T47D (cell line): ENCODE measurements around the gene SEC16B.

Source experiments
- DNase-seq, 2 experiments: peaks; one replicate each; pipeline versions ENCODE4 v3.0.0 to v3.0.0-alpha.2; 2011 to 2012; ENCODE audit warnings: low read depth in 1 of 2, low spot score in 1 of 2
- JUND ChIP-seq: IDR thresholded peaks from 2 replicates; pipeline ENCODE4 v1.6.1; 2012; ENCODE audit warnings: low read depth
- in situ Hi-C: cut with HindIII; loops from 2 replicates; pipeline ENCODE4 v1.10.0; 2016; ENCODE audit warnings: low sequenced_read_pairs, low pct_unique_long_range_greater_than_20kb

SEC16B gene

GRCh38 chr1:177975588-177976495, 6.0 kb upstream of the SEC16B start:
- no peak for DNase-seq
- in situ Hi-C loops, result no loop called here
- TF ChIP-seq JUND, result no peak

DNA sequence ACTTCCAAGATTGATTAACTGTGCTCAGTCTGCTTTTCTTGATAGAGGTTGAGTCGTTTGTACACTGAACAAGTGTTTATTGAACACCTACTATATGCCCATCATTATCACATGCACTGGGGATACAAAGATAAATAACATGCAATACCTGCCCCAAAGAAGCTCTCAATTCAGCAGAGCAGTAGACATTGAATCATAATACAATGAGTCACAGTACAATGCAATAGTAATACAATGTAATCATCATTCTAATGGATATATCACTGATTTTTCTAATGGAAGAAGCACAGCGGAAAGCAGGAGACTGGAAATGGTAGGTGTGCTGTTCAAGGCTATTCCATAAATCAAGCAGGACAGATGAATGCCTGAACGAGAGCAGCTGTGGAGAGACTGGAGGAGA, 3.7 kb upstream of the SEC16B start:
- in situ Hi-C loops, result no loop called here
- no peak for TF ChIP-seq JUND
- DNase-seq, result no peak

DNA sequence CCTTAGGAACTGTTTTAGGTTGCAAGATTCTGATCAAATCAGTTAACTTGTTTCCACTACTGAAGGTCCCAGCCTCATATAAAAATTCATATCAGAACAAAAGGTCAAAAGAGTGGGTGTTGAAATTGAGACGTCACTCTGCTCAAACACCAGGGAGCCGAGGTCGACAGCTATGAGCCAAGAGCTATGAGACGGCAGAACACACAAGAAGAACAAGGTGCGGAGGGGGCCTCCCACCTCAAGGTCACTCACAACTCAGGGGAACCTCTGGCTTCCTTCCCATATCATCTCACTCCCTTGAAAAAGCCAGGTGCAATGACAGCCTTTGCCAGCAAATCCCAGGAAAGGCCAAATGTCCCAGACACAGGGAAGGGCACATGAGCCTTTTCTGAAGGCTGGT, 749 bp downstream of the SEC16B start:
- in situ Hi-C loops, result no loop called here
- DNase-seq, result no peak
- no peak for TF ChIP-seq JUND

DNA sequence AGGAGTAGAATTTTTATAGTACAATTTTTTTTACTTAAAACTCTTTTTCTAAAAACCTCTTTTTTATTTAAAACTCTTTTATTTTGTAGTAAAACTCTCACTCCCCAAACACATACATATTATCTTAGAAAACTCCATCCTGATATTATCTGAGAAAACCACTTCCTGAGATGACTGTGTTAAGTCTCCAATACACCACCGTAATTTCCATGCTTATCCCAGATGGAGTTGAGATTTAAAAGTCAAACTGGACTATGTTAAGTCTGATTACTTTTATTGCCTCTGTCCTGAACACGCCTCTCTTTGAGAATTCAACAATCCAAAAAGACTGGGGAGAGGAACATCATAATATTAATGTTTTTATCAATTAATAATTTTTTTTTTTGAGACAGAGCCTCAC, 3.7 kb downstream of the SEC16B start:
- no peak for DNase-seq
- no peak for TF ChIP-seq JUND
- in situ Hi-C loops, result no loop called here

DNA sequence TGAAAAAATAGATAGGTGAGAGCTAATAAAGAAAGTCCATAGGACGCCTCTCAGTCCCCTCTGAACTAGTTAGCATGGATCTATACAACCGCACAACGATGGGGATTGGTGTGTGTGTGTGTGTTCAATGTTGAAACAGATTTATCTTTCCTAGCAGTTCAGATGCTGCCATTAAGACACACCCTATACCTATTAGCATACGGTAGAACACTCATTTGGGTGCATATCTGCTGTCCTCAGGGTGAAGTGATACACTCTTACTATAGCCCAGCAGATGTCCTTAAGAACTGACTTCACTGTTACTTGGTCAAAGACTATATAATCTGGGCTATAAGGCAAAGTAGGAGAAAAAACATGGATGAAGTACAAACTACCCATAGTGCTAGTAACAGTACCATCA, 4.6 kb downstream of the SEC16B start:
- in situ Hi-C loops, result no loop called here
- no peak for TF ChIP-seq JUND
- DNase-seq, result no peak

DNA sequence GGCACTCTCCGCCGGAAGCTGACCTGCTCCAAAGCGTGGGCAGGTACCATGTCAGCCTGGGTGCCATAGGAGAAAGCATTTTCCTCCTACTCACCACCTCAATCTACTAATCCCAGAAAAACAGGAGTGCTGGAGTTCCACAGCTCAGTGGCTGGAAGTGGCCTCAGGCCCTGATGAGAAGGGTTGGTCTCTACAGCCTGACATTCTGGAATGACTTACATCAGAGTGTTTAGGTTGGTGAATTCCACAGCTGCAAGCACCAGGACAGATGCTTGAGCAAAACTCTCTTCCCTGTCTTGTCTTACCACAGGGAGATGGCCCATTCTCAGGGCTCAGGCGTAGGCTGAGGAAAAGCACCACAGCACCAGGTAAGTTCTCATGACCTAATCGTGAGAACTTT, 5.5 kb downstream of the SEC16B start:
- DNase-seq, result no peak
- in situ Hi-C loops, result no loop called here

GRCh38 chr1:177960939-177961622, 8.8 kb downstream of the SEC16B start:
- TF ChIP-seq JUND, result no peak
- no peak for DNase-seq
- in situ Hi-C loops, result no loop called here

More for the DNA sequence above, 5.5 kb downstream of the SEC16B start:
- TF ChIP-seq JUND, result no peak

- DNase-seq, result peak; percentile 35 to 68
- in situ Hi-C loops, result no loop called here
- TF ChIP-seq JUND, result no peak
These were observed 9.9 kb downstream of the SEC16B start for GRCh38 chr1:177959811-177960515.

- TF ChIP-seq JUND, result no peak
- no peak for DNase-seq
- in situ Hi-C loops, result no loop called here
These were observed 11.8 kb downstream of the SEC16B start for GRCh38 chr1:177958092-177958491.

DNA sequence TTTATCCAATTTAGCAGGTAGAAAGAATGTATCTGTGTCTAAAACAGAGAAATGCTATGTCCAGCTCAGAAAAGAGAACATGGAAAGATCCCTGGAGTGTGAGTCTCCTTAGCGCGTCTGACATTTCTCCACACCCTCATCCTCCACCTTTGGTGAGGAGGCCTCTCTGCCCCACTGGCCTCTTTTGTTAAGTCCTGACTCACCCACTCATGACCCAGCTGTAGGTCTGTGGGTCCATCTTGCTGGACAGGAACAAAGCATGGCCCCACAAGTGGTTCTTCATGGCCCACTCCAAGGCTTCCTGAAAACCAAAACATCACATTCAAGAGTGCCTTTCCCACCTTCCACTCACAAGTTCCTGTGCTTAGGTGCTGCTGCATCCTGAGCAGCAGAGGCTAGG, 15.8 kb downstream of the SEC16B start:
- TF ChIP-seq JUND, result no peak

DNA sequence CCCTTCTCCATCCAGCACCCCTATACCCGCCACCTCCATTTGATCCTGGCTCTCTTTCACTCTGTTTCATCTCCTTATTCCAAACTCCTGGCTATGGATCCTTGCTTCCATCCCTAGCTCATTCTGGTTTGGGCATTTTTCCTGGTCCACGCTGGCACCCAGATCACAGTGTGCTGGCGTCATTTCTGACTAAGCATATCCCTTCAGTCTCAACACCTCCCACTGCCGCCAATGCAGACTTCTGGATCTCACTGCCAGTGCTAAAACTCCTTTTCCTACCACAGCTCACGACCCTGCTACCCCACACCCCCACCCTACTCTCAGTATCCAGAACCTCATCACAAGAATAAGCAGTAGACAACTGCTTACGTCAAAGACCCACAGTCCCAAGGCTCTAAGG, 16.3 kb downstream of the SEC16B start:
- TF ChIP-seq JUND, result no peak
- in situ Hi-C loops, result no loop called here
- DNase-seq, result no peak

More for the DNA sequence above, 15.8 kb downstream of the SEC16B start:
- in situ Hi-C loops, result no loop called here
- no peak for DNase-seq

DNA sequence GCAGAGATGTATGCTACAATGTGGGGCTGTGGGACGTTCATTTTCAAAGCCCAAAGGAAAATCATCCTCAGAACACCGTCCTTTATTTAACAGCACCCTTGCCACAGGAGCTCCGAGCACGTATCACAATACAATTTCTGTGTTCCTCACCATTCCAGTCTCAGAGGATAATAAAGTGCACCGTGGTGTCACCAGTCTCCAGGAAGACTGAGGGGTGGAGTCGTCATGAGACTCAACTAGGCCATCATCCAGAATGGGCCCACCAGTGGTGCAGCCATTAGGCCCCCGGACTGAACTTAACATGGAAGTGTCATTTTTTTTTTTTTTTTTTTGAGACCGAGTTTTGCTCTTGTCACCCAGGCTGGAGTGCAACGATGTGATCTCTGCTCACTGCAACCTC, 17.2 kb downstream of the SEC16B start:
- in situ Hi-C loops, result no loop called here
- no peak for DNase-seq
- TF ChIP-seq JUND, result no peak

- no peak for TF ChIP-seq JUND
- in situ Hi-C loops, result no loop called here
These were observed 17.6 kb downstream of the SEC16B start for GRCh38 chr1:177952249-177952648.

More at GRCh38 chr1:177952249-177952648, 17.6 kb downstream of the SEC16B start:
- no peak for DNase-seq
